ENCODE results near the gene TH.

The TH gene

DNA sequence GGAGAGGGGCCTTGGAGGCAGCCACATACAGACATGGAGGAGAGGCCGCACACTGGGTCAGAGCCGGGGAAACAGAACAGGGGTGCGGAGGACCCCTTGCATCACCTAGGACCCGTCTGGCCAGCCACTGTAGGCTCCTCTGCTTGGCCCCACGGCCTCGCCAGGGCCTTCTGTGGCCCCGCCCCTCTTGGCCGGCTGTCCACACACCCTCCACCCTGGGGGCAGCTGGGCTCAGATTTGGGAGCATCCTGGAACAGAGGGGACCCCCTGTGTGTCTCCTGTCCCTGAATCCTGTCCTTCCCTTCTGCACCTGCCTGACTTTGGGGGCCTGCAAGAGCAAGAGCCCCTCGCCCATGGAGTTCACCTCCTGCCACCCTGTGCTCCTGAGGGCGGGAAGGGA is 7.9 kb upstream of the TH start:
- no peak for DNase-seq

DNA sequence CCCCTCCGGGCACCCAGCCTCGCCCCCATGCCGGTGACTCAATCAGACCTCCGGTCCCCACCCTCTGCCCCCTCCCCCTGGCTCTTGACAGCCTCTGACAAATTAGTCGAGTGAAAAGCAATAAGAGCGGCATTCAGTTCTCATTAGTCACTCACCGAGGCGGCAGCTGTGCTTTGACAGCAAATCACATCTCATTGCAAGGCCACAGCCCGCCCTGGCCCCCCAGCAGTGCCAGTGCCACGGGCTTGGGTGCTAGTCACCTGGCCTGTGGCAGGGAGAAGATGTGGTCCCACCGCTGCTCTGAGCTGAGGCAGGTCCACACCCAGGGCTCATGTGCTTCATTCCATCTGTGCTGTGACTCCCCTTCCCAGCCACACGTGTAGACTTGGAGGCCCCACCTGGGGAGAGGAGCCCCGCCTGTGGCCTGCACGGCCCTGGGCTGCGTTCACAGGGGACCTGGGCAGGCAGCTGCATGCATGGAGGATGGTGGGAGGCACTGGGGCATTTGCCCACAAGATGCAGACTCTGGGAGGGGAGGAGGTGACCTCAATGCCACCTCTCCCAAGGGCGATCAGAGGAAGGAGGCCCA is 7.4 kb upstream of the TH start:
- peak in 1 of 58 donors; percentile 29 for DNase-seq

DNA sequence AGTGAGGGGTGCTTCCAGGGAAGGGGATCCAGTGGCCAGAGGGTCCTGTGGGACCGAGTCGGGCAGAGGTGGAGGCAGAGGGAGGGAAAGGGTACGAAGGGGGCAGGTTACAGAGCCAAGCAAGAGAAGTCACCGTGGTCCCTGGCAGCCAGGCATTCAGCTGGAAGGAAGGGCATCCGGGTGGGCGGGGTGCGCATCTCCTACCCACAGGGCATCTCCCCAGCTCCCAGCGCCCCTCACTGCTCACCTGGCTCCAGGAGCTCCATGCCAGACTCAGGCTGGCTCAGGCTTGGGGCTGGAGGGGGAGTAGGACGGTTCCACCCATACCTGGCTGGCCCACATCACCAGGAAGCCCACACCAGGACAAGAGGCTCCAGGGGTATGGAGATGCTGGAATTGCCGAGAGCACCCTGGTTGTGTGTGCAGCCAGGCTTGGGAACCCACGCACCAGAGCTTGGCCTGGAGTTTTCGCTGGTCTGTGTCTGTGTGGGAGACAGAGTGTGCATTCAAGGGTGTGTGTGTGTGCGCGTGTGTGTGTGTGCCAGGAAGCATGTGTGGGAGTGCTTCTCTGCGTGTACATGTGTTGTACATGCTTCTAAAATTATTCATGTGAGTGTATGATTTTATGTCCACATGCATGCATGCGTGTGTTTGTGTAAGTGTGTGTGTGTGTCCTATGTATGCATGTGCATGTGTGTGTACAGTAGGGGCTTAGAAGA is 6.6 kb upstream of the TH start:
- peak in 3 of 58 donors; percentile 6 to 59 (median 9) for DNase-seq

DNA sequence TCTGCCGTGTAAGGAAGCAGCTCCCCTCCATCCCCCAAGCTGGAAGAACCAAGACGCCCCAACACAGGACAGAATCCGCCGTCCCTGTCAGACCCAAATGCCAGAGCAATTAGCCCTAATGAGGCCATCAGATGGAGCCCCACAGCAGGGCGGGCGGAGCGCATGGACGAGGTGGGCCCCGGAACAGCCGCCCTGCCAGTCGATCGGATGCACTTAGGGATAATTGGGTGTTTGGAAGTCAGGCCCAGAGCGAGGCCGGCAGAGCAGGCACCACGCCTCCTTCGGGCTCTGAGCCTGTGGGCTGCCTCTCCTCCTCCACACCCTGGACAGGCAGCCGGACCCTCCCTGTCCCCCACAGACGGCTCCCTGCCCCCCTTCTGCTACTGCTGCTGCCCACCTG is 5.5 kb upstream of the TH start:
- no peak for DNase-seq

DNA sequence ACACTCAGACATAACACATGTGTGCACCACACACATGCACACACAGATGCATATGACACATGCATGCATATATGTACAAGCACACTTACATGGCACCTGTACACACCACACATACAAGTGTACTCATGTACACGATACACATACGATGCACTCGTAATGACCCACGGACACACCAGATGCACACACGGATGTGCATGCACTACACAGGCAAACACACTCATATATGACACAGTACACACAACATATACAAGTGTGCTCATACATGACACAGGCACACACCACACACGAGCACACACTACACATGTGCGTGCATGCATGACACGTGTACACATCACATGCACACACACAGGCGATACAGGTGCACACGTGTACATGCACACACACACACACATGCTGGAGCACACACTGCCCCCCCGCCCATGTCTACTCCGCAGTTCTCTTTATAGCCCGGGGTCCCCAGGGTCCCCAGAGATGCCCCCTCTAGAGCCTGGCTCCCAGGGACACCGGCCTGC is 4.8 kb upstream of the TH start:
- DNase-seq = no peak

DNA sequence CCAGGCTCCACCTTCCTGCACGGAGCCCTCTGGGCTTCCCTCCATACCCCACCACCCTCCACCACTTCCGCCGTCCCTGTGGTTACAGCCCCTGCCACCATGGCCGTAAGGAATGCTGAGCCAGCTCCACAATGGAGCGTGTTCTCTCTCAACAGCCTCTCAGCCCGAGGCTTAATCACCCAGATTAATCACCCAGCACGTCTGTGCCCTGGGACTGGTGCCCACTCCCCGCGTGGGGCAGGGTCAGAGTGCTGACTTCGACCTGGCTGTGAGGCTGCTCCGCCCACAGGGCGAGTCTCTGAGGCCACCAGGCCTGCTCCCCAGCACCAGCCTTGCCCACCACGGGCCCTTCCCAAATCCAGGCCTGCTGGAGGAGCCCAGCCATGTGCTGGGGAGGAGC is 4.0 kb upstream of the TH start:
- no peak for DNase-seq

DNA sequence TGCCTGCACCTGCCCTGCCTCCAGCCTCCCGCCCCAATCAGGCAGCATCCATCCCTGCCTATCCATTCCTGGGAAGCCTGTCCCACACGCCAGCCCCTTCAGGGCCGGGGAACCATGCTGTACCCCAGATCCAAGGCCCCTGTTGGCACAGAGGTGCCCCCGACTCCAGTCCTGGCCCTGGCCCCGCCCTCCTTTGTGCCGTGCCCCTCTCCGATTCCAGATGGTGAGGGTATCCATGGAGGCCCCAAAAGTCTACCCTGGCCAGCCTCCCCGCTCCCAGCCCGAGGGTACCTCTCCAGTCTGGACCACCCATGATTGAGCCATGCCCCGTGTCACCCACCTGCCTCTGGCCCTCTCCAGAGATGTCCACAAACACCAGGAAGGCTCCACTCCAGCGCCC is 2.7 kb upstream of the TH start:
- no peak for DNase-seq

DNA sequence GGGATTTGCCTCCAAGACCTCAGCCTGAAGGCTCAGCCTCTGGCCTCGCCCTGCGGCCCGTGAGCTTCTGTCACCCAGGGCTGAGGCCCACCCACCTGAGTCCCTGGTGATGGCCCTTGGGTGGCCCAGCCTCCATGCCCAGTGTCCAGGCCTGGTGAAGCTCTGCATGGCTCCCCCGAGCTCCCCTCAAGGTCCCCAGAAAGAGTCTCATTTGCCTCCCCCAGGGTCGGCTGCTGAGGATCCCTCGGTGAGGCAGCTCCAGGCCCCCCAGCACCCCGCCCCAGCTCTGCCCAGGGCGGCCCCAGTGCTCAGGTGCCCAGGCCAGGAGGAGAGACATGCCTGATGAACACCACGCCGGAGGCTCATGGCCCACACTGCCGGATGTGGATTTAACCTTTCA is 2.1 kb upstream of the TH start:
- no peak for DNase-seq

DNA sequence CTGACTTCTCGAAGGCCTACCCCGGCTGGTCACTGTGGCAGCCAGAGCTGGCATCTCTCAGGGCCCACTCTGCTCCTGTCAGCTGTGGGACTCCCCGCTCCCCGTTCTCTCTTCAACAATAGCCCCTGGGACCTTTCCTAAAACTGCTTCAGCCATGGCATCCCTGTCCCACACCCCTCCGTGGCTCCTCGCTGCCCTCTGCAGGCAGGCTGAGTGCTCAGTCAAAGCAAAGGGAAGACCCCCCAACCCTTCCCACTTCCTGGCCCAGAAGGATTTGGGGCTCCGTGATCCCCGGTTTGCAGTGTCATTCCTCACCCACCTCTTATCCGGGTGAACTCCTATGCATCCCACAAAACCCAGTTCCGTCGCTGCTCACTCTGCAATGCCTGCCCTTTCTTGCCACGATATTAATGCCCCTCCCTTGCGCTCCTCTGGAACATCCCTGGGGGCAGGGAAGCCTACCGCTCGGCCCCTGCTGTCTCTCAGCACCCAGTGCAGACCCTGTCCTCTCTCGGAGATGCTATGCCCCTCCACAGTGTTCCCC is 1.6 kb upstream of the TH start:
- no peak for DNase-seq

DNA sequence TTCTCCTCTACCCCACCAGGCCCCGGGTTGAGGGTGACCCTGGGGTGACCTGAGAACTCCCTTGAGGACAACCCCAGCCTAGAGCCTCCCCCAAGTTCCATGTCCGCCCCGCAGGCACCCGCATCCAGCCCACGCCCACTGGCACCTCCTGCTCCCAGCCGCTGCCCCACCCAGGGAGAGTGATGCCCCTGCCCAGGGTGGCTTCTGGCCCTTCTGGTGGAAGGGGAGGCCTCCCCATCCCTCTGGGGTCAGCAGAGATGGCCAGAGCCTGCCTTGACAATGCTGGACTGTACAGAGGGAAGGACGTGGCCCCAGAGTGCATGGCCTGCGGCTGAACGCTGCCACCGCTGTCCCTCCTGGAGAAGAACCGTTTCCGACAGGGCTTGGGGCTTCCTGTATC is 1.1 kb upstream of the TH start:
- no peak for DNase-seq

DNA sequence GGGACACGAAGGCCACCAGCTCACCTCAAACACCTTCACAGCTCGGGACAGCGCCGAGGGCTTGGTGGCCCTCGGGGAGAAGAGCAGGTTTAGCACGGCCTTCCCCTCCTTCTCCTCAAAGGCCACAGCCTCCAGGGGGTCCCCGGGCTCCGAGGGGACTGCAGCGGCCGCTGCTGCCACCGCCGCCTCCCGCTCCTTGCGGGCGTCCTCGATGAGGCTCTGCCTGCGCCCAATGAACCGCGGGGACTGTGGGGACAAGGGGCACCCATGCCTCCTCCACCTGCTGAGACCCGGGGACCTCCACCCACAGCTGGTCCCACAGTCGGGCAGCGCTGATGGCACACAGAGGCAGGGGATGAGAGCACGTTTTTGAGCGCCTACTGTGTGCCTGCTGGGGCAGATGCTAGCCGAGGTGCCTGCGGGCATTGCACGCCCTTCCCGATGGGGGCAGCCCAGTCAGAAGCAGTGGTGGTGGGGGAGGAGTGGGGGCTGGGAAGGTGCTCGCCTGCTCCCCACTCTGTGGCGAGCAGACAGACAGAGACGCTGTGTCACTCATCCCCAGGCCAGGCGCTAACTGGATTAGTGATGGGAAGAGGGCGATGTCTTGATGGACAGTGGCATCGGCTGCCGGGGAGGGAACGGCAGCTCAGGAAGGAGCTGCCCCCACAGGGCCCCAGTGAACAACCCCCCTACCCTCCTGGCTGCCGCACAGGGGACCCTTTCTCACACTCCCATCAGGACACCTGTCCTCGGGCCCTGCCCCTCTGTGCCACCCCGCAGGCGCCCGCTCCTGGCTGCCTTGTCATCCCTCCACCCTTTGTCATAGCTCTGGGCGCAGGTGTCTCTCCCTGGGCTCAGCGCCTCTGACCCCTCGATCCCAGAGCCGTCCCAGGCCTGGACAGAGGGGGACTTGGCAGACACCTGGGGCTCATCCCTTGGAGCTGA is 1.7 kb downstream of the TH start:
- no peak for DNase-seq

DNA sequence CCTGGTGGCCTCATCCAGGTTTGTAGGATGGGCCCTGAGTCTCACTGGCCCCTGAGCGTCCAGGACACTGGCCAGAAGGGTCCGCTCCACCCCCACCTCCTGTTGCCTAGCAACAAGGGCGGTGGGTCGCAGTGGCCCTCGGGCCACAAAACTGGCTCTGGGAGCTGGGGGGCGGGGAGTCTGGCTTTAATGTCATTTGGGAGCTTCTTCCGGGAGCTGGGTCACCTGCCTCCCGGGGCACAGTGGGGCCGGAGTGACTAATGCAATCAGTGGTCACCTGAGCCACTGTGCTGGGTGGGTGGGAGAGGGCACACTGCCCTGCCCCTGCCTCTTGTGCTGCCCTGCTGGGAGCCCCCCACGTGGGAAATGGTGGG is 2.6 kb downstream of the TH start:
- DNase-seq = peak in 1 of 58 donors; percentile 9

DNA sequence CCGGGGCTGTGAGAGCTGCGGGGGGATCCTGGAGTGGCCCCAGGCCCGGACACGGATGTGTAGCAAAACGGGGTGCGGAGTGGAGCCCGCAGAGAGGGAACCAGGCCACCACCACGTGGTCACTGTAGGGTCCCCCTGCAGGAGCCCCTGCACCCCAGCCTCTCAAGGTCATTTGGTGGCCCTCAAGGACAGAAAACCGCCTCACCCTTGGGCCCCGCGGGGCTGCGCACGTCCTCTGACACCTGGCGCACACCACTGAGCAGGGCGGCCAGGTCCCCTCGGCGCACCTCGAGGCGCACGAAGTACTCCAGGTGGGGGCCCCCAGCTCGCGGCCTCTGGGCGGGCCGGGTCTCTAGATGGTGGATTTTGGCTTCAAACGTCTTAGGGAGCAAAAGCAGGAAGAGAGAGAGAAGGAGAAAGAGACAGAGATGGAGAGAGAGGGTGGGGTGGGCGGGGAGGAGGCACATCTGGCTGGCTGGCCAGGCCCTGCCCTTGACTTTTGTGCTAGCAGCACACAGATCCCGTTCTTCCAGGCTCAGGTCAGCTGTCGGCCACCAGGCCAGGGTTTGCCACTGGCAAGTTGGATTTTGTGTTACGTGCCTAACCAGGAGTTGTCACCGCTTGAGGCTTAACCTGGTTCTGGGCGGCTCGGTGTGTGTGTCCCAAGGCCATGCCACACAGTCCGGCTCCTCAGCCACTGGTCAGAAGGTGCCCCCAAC is 3.2 kb downstream of the TH start:
- no peak for DNase-seq

DNA sequence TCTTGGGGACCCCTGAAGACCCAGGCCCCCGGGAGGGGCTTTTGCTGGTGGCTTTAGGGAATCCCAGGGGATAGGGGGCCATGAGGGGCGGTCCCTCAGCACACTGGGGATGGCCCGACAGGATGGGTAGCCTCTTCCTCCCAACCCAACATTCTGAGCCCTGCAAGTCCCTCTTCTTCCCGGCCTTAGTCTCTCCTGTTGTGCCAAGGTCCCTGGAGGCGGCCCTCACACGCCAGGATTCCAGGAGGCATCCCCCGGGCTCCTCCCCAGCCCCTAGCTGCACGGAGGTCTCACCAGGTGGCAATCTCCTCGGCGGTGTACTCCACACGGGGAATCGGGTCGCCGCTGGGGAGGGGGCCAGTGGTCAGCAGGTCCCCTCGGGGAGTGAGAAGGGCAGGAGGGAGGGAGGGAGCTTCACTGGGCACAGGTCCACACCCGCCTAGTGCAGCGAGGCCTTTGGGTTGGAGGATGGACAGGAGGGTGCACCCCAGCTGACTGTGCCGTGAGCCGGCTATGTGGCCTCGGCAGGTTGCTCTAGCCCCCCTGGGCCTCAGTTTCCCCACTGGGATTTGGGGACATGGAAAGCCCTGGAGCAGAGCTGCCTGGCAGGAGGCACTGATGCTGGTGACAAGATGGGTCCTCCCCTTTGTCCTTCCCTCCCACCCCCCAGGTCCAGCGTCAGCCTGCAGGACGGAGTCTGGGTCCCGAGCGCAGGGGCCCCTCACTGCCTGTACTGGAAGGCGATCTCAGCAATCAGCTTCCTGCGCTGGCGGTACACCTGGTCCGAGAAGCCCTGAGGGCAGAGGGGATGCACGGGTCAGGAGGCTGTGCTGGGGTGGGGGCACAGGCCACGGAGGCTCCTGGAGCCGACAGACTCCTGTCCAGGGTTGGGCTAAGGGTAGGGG is 4.2 kb downstream of the TH start:
- no peak for DNase-seq

DNA sequence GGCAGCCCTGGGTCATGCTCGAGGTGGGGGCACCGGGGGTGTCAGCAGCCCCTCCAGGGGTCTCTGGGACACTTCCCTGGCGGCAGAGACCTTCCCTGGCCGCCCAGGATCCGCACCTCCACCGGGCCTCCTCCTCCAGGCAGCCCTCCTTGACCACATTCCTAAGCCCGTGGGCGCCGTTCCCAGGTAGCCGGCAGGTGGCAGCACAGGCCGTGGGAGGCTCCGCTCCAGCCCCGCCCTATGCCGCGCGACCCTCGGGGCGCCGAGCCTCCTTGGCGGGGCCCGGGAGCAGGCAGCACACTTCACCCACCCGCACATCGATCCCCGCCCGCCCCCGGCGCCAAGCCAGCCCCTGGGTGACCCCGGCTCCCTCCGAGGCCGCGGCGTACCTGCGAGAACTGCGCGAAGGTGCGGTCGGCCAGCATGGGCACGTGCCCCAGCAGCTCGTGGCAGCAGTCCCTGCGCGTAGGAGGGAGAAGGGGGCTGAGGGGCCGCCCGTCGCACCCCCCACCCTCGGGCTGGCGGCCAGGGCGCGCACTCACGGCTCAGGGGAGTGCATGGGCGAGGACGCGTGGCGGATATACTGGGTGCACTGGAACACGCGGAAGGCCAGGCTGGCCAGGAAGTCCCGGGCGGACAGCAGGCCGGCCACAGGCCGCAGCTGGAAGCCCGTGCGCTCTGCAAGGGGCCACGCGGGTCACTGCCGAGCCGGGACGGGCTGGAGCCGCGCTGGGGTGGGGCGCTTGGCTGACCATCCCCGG is 5.3 kb downstream of the TH start:
- peak in 1 of 58 donors; percentile 44 for DNase-seq

DNA sequence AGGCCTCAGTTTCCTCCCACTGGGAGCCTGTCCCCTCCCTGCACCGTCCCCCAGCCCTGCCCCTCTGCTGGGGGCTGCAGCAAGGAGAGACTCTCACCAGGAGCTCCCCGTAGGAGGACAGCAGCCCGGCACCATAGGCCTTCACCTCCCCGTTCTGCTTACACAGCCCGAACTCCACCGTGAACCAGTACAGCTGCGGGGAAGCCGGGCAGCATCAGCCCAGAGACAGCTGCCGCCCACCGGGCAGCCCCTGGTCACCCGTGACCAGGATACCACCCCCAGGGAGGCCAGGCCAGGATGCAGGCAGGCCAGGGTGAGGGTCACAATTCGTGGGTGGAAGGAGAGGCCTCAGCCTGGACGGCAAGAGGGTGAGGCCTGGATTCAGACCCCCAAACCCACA is 6.0 kb downstream of the TH start:
- no peak for DNase-seq

DNA sequence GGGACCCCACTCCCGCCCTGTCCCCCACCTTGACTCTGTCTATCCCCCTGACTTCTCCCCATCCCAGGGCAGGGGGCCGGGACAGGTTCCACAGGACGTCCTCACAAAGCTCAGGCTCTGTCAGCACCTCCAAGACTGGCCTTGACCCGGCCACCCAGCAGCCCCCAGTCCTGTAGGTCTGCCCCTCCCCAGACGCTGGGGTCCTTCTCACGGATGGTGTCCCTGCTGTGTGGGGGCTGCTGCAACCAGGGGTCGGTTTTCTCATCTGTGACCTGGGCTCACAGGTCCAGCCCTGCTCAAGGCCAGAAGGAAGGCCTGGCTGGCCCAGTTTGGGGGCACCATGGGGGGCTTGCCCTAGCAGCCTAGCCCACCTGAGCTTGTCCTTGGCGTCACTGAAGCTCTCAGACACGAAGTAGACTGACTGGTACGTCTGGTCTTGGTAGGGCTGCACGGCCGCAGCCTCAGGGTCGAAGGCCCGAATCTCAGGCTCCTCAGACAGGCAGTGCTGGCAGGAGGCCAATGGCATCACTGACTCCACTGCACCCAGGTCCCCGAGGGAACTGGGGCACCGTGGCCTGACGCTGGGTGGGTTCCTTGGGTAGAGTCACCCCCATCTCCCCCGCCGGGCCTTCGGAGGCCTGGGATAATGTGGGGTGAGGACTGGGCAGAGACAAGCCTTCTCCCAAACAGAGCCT is 6.6 kb downstream of the TH start:
- DNase-seq = no peak

DNA sequence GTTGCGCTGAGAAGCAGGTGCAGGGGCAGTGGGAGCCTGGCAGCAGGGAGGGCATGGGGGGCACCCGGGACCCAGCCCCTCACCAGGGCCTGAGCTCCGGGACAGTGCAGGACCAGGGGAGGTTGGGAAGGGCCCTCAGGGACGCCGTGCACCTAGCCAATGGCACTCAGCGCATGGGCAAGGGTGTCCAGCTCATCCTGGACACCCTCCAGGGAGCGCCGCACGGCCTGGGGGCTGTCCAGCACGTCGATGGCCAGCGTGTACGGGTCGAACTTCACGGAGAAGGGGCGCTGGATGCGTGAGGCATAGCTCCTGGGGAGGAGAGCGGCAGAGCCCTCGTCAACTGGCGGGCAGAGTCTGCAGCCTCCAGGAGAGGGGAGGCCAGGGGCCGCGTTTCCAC is 7.5 kb downstream of the TH start:
- DNase-seq = no peak

All from anterior cingulate cortex (tissue), 58 donors.